Colonic mucosa (tissue), 4 donors: ENCODE measurements around the gene GAS2L2. TPM values are rescaled to one million over a fixed set of nuclear protein-coding genes. Genes with fewer than 3 reads are reported as not detected.

ENCODE experiments used
- DNase-seq: peaks from one replicate; pipeline ENCODE4 v3.0.0-alpha.2; 2020
- H3K27ac ChIP-seq: fragments of 200-600 bp; one replicate; pipeline ENCODE4 v1.8.0; 2021
- H3K27me3 ChIP-seq: fragments of 200-600 bp; one replicate; pipeline ENCODE4 v1.8.0; 2021
- H3K36me3 ChIP-seq: fragments of 200-600 bp; one replicate; pipeline ENCODE4 v1.8.0; 2021
- H3K4me1 ChIP-seq: fragments of 200-600 bp; one replicate; pipeline ENCODE4 v1.8.0; 2021; ENCODE audit warnings: mild to moderate bottlenecking
- H3K4me3 ChIP-seq: fragments of 200-600 bp; one replicate; pipeline ENCODE4 v1.8.0; 2021
- H3K9ac ChIP-seq, 2 donors: one replicate each; pipeline ENCODE4 v1.7.0; 2013; ENCODE audit warnings: control low read depth in 2 of 2, low read depth in 2 of 2, low read length in 2 of 2
- H3K9me3 ChIP-seq: fragments of 200-600 bp; one replicate; pipeline ENCODE4 v1.8.0; 2021
- intact Hi-C: fragments of 100-400 bp; cut with DNase I; formaldehyde crosslinking; loops from one replicate; pipeline ENCODE4 v1.14.1; 2022
- total RNA-seq, 2 donors: library from RNA; stranded (reverse); fragmentation: NEBNext Ultra II Directional in 1 of 2; extraction: Animal tissue kit (Norgen Biotek cat#: 25700) in 1 of 2; gene quantifications; one replicate each; pipeline ENCODE4 v1.2.1, GENCODE V29; 2021
- TF ChIP-seq, protein P1 (sequence below): fragments of 200-600 bp; IDR thresholded peaks from one replicate; pipeline ENCODE4 v1.8.0; 2022; ENCODE audit warnings: antibody characterized with exemption, mild to moderate bottlenecking
- donor health status: healthy.
- donor health status: DM: no; HTN: no; CAD: no.
- donor health status: DM: no; HTN: no; CAD: no.

The GAS2L2 gene
- total RNA-seq, 2 donors from 2014 or later, result 0.15 TPM; not detected in 1

DNA sequence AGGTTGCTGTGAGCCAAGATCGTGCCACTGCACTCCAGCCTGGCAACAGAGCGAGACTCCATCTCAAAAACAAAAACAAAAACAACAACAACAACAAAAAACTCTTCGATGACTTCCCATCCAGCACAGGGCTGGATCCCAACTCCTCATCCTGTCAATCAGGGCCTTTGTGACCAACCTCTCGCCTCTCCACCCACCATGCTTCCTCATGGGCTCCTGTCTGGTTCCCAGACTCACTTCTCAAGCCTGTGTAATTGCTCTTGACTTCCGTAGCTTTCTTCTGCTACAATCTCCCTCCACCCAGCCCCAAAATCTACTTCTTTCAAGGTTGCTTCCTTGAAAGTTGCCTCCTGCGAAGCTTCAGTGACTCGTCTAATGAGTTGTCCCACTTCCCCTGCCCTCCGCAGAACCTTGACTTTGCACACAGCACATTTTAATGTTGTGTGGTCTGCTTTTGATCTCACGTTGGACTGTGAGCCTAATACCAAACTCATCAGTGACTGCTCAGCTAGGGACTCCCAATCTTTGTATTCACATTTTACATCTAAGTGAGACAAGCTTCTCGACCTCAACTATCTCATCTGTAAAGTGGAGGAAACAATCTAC, 22.5 kb downstream of the GAS2L2 start:
- no peak overlapping the region for H3K4me3 ChIP-seq
- intact Hi-C loops, result no loop called here
- H3K9ac ChIP-seq, result no peak overlapping the region
- no peaks in the 10 kb centered on the region for H3K36me3 ChIP-seq
- TF ChIP-seq, protein P1, sequence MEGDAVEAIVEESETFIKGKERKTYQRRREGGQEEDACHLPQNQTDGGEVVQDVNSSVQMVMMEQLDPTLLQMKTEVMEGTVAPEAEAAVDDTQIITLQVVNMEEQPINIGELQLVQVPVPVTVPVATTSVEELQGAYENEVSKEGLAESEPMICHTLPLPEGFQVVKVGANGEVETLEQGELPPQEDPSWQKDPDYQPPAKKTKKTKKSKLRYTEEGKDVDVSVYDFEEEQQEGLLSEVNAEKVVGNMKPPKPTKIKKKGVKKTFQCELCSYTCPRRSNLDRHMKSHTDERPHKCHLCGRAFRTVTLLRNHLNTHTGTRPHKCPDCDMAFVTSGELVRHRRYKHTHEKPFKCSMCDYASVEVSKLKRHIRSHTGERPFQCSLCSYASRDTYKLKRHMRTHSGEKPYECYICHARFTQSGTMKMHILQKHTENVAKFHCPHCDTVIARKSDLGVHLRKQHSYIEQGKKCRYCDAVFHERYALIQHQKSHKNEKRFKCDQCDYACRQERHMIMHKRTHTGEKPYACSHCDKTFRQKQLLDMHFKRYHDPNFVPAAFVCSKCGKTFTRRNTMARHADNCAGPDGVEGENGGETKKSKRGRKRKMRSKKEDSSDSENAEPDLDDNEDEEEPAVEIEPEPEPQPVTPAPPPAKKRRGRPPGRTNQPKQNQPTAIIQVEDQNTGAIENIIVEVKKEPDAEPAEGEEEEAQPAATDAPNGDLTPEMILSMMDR, result no peak
- H3K4me1 ChIP-seq, result no peaks in the 10 kb centered on the region
- no peak overlapping the region for H3K27ac ChIP-seq
- no peaks in the 10 kb centered on the region for H3K9me3 ChIP-seq
- no peak for DNase-seq
- no peaks in the 10 kb centered on the region for H3K27me3 ChIP-seq

DNA sequence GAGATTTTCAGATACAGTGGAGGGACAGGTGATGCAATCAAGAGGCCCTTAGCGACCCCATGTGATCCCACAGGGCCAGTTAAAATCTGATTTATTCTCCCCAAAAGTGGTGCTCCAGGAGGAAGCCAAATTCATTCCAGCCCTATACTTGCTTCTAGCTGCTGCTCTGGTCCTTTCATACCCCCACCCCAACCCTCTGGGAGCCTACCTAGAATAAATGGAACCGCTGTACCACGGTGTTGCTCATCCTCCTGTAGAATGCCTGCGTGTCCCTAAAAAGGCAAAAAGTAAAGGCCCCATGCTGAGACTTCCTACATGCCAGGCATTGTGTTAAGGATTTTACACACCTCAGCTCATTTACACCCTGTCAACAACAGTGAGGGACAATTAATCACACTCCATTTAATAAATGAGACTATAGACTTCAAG, 23.6 kb downstream of the GAS2L2 start:
- Histone ChIP-seq H3K4me3 (no peak overlapping the region), H3K9ac (no peak overlapping the region), H3K27ac (no peak overlapping the region), H3K9me3 (no peaks in the 10 kb centered on the region), H3K27me3 (no peaks in the 10 kb centered on the region), H3K4me1 (no peaks in the 10 kb centered on the region), H3K36me3 (no peaks in the 10 kb centered on the region)
- intact Hi-C loops, result no loop called here
- no peak for DNase-seq
- TF ChIP-seq, protein P1, result no peak

DNA sequence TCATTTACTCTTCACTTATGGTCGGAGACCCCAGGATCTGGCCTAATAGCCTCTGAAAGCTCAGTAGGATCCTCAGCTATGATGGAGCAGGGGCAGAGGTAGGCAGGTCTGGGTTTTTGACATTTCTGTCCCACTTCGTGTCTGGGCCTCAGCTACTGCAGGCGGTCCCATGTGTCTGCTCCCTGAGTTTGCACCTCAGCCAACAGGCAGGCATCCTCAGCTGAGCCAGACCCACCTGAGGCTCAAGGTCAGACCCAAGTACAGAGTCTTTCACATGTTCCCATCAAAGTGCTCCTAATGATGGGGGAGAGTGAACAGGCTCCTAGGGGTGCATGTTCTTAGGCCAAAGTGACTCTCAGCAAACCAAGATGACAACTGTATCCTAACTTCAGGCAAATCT, 24.5 kb downstream of the GAS2L2 start:
- no peaks in the 10 kb centered on the region for H3K9me3 ChIP-seq
- intact Hi-C loops, result no loop called here
- H3K36me3 ChIP-seq, result peaks cover 5% of the 10 kb centered on the region
- H3K27ac ChIP-seq, result no peak overlapping the region
- no peak overlapping the region for H3K4me3 ChIP-seq
- no peak overlapping the region for H3K9ac ChIP-seq
- no peaks in the 10 kb centered on the region for H3K27me3 ChIP-seq
- TF ChIP-seq, protein P1, result no peak
- DNase-seq, result no peak
- no peaks in the 10 kb centered on the region for H3K4me1 ChIP-seq

DNA sequence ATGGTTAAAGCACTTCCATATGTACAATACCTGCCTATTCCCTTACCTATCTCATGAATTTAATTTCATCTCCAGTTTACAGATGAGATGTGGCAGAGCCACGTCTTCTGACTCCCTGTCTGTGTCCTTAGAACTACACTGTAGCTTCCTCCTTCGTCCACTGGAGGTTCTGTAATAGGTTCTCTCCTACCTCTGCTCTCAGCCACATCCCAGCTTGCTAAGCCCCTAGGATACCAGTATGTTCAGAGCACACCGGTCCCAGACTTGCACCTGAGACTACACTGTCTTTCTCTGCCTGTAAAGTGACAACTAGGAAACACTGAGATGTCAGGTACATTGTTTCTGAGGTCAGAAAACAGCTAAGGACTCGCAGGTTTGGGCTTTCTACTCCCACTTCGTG, 25.4 kb downstream of the GAS2L2 start:
- Histone ChIP-seq H3K4me1 (no peaks in the 10 kb centered on the region), H3K27me3 (no peaks in the 10 kb centered on the region), H3K36me3 (peaks cover 9% of the 10 kb centered on the region), H3K4me3 (no peak overlapping the region), H3K27ac (no peak overlapping the region), H3K9ac (no peak overlapping the region), H3K9me3 (no peaks in the 10 kb centered on the region)
- intact Hi-C loops, result no loop called here
- no peak for DNase-seq
- TF ChIP-seq, protein P1, result no peak

DNA sequence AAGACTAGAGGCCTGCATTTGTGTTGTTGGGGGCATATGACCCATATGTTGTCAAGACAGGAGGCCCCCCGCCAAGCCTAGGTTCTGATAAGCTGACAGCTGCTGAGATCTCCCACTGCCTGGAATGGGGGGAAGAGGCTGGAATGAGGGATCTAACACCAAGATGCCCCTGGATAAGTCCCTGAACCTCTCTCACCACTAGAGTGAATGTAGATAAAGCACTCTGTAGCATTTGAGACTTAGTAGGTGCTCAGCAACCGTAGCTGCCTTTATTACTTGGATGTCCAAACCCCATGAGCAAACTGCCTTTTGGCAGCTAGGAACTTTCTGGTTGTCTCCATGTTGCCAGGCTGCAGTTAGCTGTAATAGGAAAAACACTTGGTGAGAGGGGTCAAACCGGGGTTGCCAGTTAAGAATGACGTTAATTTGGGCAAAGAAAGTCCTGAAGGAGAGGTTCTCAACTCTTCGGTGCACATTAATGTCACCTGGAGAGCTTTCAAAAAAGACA, 26.0 kb downstream of the GAS2L2 start:
- DNase-seq, result no peak
- H3K4me1 ChIP-seq, result no peaks in the 10 kb centered on the region
- TF ChIP-seq, protein P1, result no peak
- intact Hi-C loops, result no loop called here
- H3K9me3 ChIP-seq, result no peaks in the 10 kb centered on the region
- H3K9ac ChIP-seq, result no peak overlapping the region
- H3K27ac ChIP-seq, result no peak overlapping the region
- H3K4me3 ChIP-seq, result no peak overlapping the region
- peaks cover 9% of the 10 kb centered on the region for H3K36me3 ChIP-seq
- H3K27me3 ChIP-seq, result no peaks in the 10 kb centered on the region
